CD8-positive, alpha-beta memory T cell (primary cell): ENCODE measurements around the gene GAPVD1. TPM values are rescaled to one million over a fixed set of nuclear protein-coding genes. Genes with fewer than 3 reads are reported as not detected.

Experiments used
- CTCF ChIA-PET: fragments of 350-600 bp; sonication (Branson Sonifier 250); formaldehyde crosslinking; loops from one replicate; lab custom pipeline; 2021; ENCODE audit warnings: antibody characterized with exemption; lab: Charles Lee
- POLR2A ChIA-PET: fragments of 350-600 bp; sonication (Branson Sonifier 250); formaldehyde crosslinking; loops from one replicate; lab custom pipeline; 2021; ENCODE audit warnings: antibody characterized with exemption; lab: Charles Lee
- DNase-seq, 5 donors: peaks; one replicate each; pipeline versions ENCODE4 v3.0.0 to v3.0.0-alpha.2; 2020 to 2022; ENCODE audit warnings: mixed read lengths in 1 of 5
- H3K27ac ChIP-seq: one replicate; pipeline ENCODE4 v1.7.0; 2013; ENCODE audit warnings: low read depth, mild to moderate bottlenecking, low read length, moderate library complexity
- H3K27me3 ChIP-seq: 2 replicates; pipeline ENCODE4 v1.7.0; 2013; ENCODE audit warnings: low read length, mild to moderate bottlenecking; ENCODE audit not compliant: insufficient read depth, poor library complexity, severe bottlenecking
- H3K36me3 ChIP-seq: 2 replicates; pipeline ENCODE4 v1.7.0; 2013; ENCODE audit warnings: mild to moderate bottlenecking, low read length, moderate library complexity; ENCODE audit not compliant: insufficient read depth
- H3K4me1 ChIP-seq: 2 replicates; pipeline ENCODE4 v1.7.0; 2013; ENCODE audit warnings: mild to moderate bottlenecking, low read length, moderate library complexity; ENCODE audit not compliant: insufficient read depth
- H3K4me3 ChIP-seq: 2 replicates; pipeline ENCODE4 v1.7.0; 2013; ENCODE audit warnings: mild to moderate bottlenecking, low read length
- H3K9me3 ChIP-seq: 2 replicates; pipeline ENCODE4 v1.7.0; 2013; ENCODE audit warnings: mild to moderate bottlenecking, low read length
- H3K27ac Mint-ChIP-seq, 8 donors: one replicate each; pipeline ENCODE4 v1.8.0; 2020 to 2021; ENCODE audit warnings: mixed read lengths in 8 of 8, mild to moderate bottlenecking in 6 of 8, inconsistent platforms in 3 of 8, moderate library complexity in 3 of 8
- H3K27me3 Mint-ChIP-seq, 2 donors: one replicate each; pipeline ENCODE4 v1.8.0; 2020 to 2021; ENCODE audit warnings: mixed read lengths in 2 of 2, mild to moderate bottlenecking in 1 of 2, moderate library complexity in 1 of 2
- H3K36me3 Mint-ChIP-seq, 3 donors: one replicate each; pipeline ENCODE4 v1.8.0; 2020 to 2021; ENCODE audit warnings: mixed read lengths in 3 of 3, inconsistent platforms in 1 of 3, mild to moderate bottlenecking in 1 of 3
- H3K4me1 Mint-ChIP-seq, 3 donors: one replicate each; pipeline ENCODE4 v1.8.0; 2020 to 2021; ENCODE audit warnings: mixed read lengths in 3 of 3, inconsistent platforms in 1 of 3, mild to moderate bottlenecking in 1 of 3
- H3K4me3 Mint-ChIP-seq, 7 donors: one replicate each; pipeline ENCODE4 v1.8.0; 2020 to 2021; ENCODE audit warnings: mixed read lengths in 7 of 7, mild to moderate bottlenecking in 6 of 7, moderate library complexity in 4 of 7, inconsistent platforms in 2 of 7
- H3K9me3 Mint-ChIP-seq, 5 donors: one replicate each; pipeline ENCODE4 v1.8.0; 2020 to 2022; ENCODE audit warnings: mixed read lengths in 5 of 5, mild to moderate bottlenecking in 3 of 5, moderate library complexity in 2 of 5, inconsistent platforms in 1 of 5
- polyA plus RNA-seq: library from polyadenylated mRNA; unstranded; fragments of 300-500 nt; fragmentation: Illumina TruSeq; gene quantifications from one replicate; pipeline ENCODE4 v1.2.3, GENCODE V29; 2021
- total RNA-seq, 2 experiments: library from RNA; stranded (reverse); gene quantifications; one replicate each; pipeline ENCODE4 v1.2.3, GENCODE V29; 2021

GAPVD1 gene
- total and polyA plus RNA-seq, 3 experiments from 2014 or later: 42.7 to 55.4 (median 44.8) TPM

GRCh38 chr9:125409637-125410521 lies 148.3 kb downstream of the GAPVD1 start:
- Histone ChIP-seq H3K36me3 (no peaks in the 10 kb centered on the region), H3K4me1 (no peaks in the 10 kb centered on the region), H3K9me3 (no peaks in the 10 kb centered on the region), H3K27ac (no peak overlapping the region), H3K4me3 (no peak overlapping the region), H3K27me3 (no peaks in the 10 kb centered on the region)
- peaks cover 6 to 16% (median 7%) of the 10 kb centered on the region in 3 donors for H3K4me1 Mint-ChIP-seq
- H3K27me3 Mint-ChIP-seq: peaks cover 8 to 36% of the 10 kb centered on the region in 2 donors
- peaks cover 0 to 3% (median 0%) of the 10 kb centered on the region in 3 donors for H3K36me3 Mint-ChIP-seq
- peak overlapping the region in 4 of 8 donors; percentile 52 to 91 (median 74) for H3K27ac Mint-ChIP-seq
- CTCF ChIA-PET: no interaction called here
- H3K4me3 Mint-ChIP-seq: peak overlapping the region; percentile 36 to 79 (median 71)
- DNase-seq: peak in 3 of 5 donors; percentile 9 to 54 (median 41)
- POLR2A ChIA-PET: no interaction called here
- H3K9me3 Mint-ChIP-seq: no peaks in the 10 kb centered on the region

- Mint-ChIP-seq H3K27me3 (peaks cover 8 to 36% of the 10 kb centered on the region in 2 donors), H3K4me1 (peaks cover 6 to 16% (median 7%) of the 10 kb centered on the region in 3 donors), H3K27ac (peak overlapping the region in 3 of 8 donors; percentile 43 to 91 (median 52)), H3K9me3 (no peaks in the 10 kb centered on the region), H3K4me3 (peak overlapping the region in 3 of 7 donors; percentile 14 to 78 (median 36)), H3K36me3 (peaks cover 0 to 3% (median 0%) of the 10 kb centered on the region in 3 donors)
- H3K9me3 ChIP-seq: no peaks in the 10 kb centered on the region
- ChIA-PET POLR2A (no interaction called here), CTCF (no interaction called here)
- no peak overlapping the region for H3K27ac ChIP-seq
- no peaks in the 10 kb centered on the region for H3K27me3 ChIP-seq
- H3K36me3 ChIP-seq: no peaks in the 10 kb centered on the region
- no peak for DNase-seq
- no peaks in the 10 kb centered on the region for H3K4me1 ChIP-seq
- no peak overlapping the region for H3K4me3 ChIP-seq
Observed at GRCh38 chr9:125410522-125410894, 148.9 kb downstream of the GAPVD1 start.

DNA sequence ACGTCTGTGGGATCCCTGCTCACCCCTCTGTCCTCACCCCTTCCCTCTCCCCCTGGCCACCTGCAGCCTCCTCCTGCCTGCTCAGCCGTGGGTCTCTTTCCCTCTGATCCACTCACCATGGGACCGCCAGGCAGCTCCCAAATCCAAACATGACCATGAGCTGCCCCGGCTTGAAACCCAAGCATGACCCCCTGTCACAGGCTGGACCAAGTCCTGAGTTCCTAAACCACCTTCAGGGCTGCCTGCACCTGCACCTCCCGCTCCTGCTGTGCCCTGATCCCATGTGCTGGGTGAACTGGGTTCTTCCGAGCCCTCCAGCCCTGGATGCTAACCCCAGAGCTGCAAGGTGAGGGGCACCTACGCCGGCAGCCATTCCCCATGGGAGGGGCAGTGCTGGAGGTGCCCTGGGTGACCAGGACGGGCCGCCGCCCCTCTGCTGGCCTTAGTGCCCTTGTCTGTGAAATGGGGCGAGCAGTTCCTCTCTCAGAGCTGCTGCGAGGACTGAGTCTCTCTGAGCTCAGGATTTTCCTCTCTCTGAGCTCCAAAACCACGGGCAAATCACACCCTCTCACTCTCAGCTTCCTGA lies 149.6 kb downstream of the GAPVD1 start:
- H3K4me1 ChIP-seq: no peaks in the 10 kb centered on the region
- no peaks in the 10 kb centered on the region for H3K9me3 ChIP-seq
- peaks cover 0 to 2% (median 0%) of the 10 kb centered on the region in 3 donors for H3K36me3 Mint-ChIP-seq
- no peaks in the 10 kb centered on the region for H3K9me3 Mint-ChIP-seq
- no peak for DNase-seq
- H3K27ac Mint-ChIP-seq: peak overlapping the region in 1 of 8 donors; percentile 90
- no peaks in the 10 kb centered on the region for H3K36me3 ChIP-seq
- CTCF ChIA-PET: no interaction called here
- no peaks in the 10 kb centered on the region for H3K27me3 ChIP-seq
- H3K4me3 ChIP-seq: no peak overlapping the region
- no peak overlapping the region for H3K27ac ChIP-seq
- H3K27me3 Mint-ChIP-seq: peaks cover 8 to 30% of the 10 kb centered on the region in 2 donors
- POLR2A ChIA-PET: no interaction called here
- H3K4me3 Mint-ChIP-seq: peak overlapping the region in 1 of 7 donors; percentile 59
- H3K4me1 Mint-ChIP-seq: peaks cover 6 to 16% (median 7%) of the 10 kb centered on the region in 3 donors

- no peak overlapping the region for H3K4me3 ChIP-seq
- CTCF ChIA-PET: no interaction called here
- no peaks in the 10 kb centered on the region for H3K9me3 ChIP-seq
- H3K9me3 Mint-ChIP-seq: no peaks in the 10 kb centered on the region
- H3K36me3 ChIP-seq: no peaks in the 10 kb centered on the region
- POLR2A ChIA-PET: no interaction called here
- H3K4me1 Mint-ChIP-seq: peaks cover 6 to 15% (median 7%) of the 10 kb centered on the region in 3 donors
- no peaks in the 10 kb centered on the region for H3K27me3 ChIP-seq
- peaks cover 0 to 2% (median 0%) of the 10 kb centered on the region in 3 donors for H3K36me3 Mint-ChIP-seq
- DNase-seq: no peak
- no peak overlapping the region for H3K27ac ChIP-seq
- H3K27me3 Mint-ChIP-seq: peaks cover 7 to 22% of the 10 kb centered on the region in 2 donors
- H3K4me3 Mint-ChIP-seq: no peak overlapping the region
- H3K4me1 ChIP-seq: no peaks in the 10 kb centered on the region
- peak overlapping the region in 2 of 8 donors; percentile 6 to 33 for H3K27ac Mint-ChIP-seq
Observed at GRCh38 chr9:125412166-125412565, 150.5 kb downstream of the GAPVD1 start.

- ChIA-PET CTCF (no interaction called here), POLR2A (no interaction called here)
- no peaks in the 10 kb centered on the region for H3K4me1 ChIP-seq
- no peak overlapping the region for H3K4me3 ChIP-seq
- Mint-ChIP-seq H3K27ac (no peak overlapping the region), H3K36me3 (peaks cover 0 to 2% (median 0%) of the 10 kb centered on the region in 3 donors), H3K9me3 (no peaks in the 10 kb centered on the region), H3K27me3 (peaks cover 7 to 18% of the 10 kb centered on the region in 2 donors), H3K4me1 (peaks cover 4 to 7% (median 6%) of the 10 kb centered on the region in 3 donors), H3K4me3 (no peak overlapping the region)
- DNase-seq: no peak
- H3K9me3 ChIP-seq: no peaks in the 10 kb centered on the region
- H3K36me3 ChIP-seq: no peaks in the 10 kb centered on the region
- no peaks in the 10 kb centered on the region for H3K27me3 ChIP-seq
- H3K27ac ChIP-seq: no peak overlapping the region
Observed at GRCh38 chr9:125413579-125413978, 152.0 kb downstream of the GAPVD1 start.

GRCh38 chr9:125415583-125416460 lies 154.2 kb downstream of the GAPVD1 start:
- Mint-ChIP-seq H3K27ac (no peak overlapping the region), H3K27me3 (peaks cover 1 to 4% of the 10 kb centered on the region in 2 donors), H3K9me3 (no peaks in the 10 kb centered on the region), H3K36me3 (no peaks in the 10 kb centered on the region), H3K4me1 (no peaks in the 10 kb centered on the region), H3K4me3 (no peak overlapping the region)
- Histone ChIP-seq H3K27me3 (no peaks in the 10 kb centered on the region), H3K9me3 (no peaks in the 10 kb centered on the region), H3K4me3 (no peak overlapping the region), H3K36me3 (no peaks in the 10 kb centered on the region), H3K4me1 (no peaks in the 10 kb centered on the region), H3K27ac (no peak overlapping the region)
- no peak for DNase-seq
- CTCF ChIA-PET: interaction anchor here (1.2 kb wide), 1 partner anchor 8 kb away, joined by 6 read pairs; no protein-coding TSS in a partner anchor
- POLR2A ChIA-PET: no interaction called here

GRCh38 chr9:125416517-125416916 lies 154.9 kb downstream of the GAPVD1 start:
- Mint-ChIP-seq H3K36me3 (no peaks in the 10 kb centered on the region), H3K27ac (no peak overlapping the region), H3K27me3 (peaks cover 0 to 1% of the 10 kb centered on the region in 2 donors), H3K4me3 (no peak overlapping the region), H3K9me3 (no peaks in the 10 kb centered on the region), H3K4me1 (no peaks in the 10 kb centered on the region)
- Histone ChIP-seq H3K4me3 (no peak overlapping the region), H3K4me1 (no peaks in the 10 kb centered on the region), H3K9me3 (no peaks in the 10 kb centered on the region), H3K27ac (no peak overlapping the region), H3K36me3 (no peaks in the 10 kb centered on the region), H3K27me3 (no peaks in the 10 kb centered on the region)
- CTCF ChIA-PET: interaction anchor here (1.2 kb wide), 1 partner anchor 8 kb away, joined by 6 read pairs; no protein-coding TSS in a partner anchor
- POLR2A ChIA-PET: no interaction called here
- no peak for DNase-seq
